Stomach (tissue), 4 donors: ENCODE data around the gene RPL12.

Experiments
- CTCF ChIP-seq, 7 experiments: fragments of 450-650 bp in 4 of 7; fragments of 200-600 bp in 3 of 7; sonication (generic) in 3 of 7; IDR thresholded peaks; one replicate each; pipeline ENCODE4 v1.5.1; 2016 to 2019; ENCODE audit warnings: antibody characterized with exemption in 7 of 7, control low read depth in 2 of 7, mild to moderate bottlenecking in 1 of 7
- EP300 ChIP-seq: sonication (generic); formaldehyde crosslinking; IDR thresholded peaks from one replicate; pipeline ENCODE4 v1.6.1; 2017; ENCODE audit warnings: antibody characterized with exemption
- POLR2A ChIP-seq, 4 donors: fragments of 450-650 bp; IDR thresholded peaks; one replicate each; pipeline ENCODE4 v1.6.1; 2016; ENCODE audit warnings: antibody characterized with exemption in 4 of 4, control low read depth in 2 of 4, mild to moderate bottlenecking in 1 of 4, moderate library complexity in 1 of 4
- POLR2AphosphoS5 ChIP-seq, 3 donors: sonication (generic); formaldehyde crosslinking; IDR thresholded peaks; one replicate each; pipeline ENCODE4 v1.6.1; 2016; ENCODE audit warnings: antibody characterized with exemption in 3 of 3

DNA sequence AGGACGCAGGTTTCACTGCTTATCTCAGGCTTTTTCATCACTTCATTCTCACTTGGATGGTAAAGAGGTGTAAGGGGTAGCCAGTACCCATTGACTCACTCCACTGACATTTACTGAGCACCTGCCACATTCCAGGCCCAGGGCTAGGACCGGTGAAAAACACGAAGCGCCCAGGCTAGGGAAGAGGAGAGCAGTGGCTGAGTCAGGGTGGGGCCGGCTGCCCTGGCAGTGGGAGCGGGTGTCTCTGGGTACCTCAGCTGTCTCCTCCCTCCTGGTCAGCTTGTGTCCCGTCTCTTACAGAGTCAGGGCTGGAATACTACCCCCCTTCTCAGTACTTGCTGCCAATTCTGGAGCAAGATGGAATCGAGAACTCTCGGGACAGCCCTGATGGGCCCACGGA is 22.3 kb upstream of the RPL12 start:
- TF ChIP-seq CTCF (IDR thresholded peaks at IDR 0.05) (no peak), POLR2AphosphoS5 (IDR thresholded peaks at IDR 0.05) (no peak), EP300 (no peak), POLR2A (IDR thresholded peaks at IDR 0.05) (no peak)
